Raji (cell line): ENCODE results near the gene SYNJ2.

Experiments used
- POLR2A ChIP-seq: IDR thresholded peaks from 2 replicates; pipeline ENCODE4 v1.6.1; 2011; ENCODE audit warnings: low read depth, low read length, control low read depth; ENCODE audit not compliant: insufficient read depth

Gene SYNJ2

GRCh38 chr6:158009935-158010585, 28.4 kb downstream of the SYNJ2 start:
- no peak for TF ChIP-seq POLR2A

DNA sequence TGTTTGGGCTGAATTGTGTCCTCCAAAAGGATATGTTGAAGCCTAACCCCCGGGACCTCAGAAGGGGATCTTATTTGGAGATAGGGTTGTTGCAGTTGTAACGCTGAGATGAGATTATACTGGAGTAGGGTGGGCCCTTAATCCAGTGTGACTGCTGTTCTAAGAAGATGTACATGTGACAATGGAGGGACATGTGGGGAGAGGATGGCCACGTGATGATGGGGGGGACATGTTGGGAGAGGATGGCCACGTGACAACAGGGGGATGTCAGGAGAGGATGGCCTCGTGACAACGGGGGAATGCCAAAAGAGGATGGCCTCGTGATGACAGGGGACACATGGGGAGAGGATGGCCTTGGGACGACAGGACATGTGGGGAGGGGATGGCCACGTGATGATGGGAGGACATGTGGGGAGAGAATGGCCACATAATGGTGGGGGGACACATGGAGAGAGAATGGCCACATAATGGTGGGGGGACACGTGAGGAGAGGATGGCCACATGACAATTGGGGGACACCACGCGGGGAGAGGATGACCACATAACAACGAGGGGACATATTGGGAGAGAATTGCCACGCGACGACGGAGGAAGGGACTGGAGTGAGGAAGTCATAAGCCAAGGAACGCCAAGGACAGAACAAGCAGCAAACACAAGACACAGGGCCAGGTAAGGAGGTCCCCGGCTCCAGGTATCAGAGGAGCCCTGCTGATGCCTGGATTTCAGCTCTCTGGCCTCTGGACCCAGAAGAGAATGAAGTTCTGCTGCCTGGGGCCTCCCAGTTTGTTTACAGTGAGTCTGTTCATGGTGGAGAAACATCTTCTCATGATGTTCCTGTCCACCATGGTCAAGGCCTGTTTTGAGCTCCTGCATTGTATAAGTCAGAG, 29.2 kb downstream of the SYNJ2 start:
- no peak for TF ChIP-seq POLR2A

- no peak for TF ChIP-seq POLR2A
Observed at GRCh38 chr6:158011478-158011920, 29.8 kb downstream of the SYNJ2 start.

GRCh38 chr6:158011980-158012566, 30.4 kb downstream of the SYNJ2 start:
- TF ChIP-seq POLR2A = no peak

DNA sequence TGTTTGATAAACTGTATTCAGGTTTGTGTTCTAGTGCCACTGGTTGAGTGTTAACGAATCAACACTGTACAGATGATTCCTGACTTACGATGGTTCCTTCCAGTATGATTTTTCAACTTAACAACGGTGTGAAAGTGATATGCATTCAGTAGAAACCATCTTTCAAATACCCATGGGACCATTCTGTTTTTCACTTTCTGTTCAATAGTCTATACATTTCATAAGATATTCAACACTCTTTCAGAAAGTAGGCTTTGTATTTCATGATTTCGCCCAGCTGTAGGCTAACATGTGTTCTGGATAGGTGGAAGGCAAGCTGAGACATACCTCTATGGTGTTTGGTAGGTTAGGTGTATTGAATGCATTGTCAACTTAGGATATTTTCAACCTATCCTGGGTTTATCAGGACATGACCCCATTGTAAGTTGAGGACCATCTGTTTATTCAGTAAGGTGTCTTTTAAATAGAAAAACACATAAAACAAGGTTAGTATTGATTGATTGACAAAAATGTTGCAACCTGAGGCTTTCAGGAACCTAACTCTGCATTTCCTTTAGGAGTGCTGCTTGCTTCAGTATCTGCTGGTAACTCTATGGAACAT, 32.3 kb downstream of the SYNJ2 start:
- no peak for TF ChIP-seq POLR2A

DNA sequence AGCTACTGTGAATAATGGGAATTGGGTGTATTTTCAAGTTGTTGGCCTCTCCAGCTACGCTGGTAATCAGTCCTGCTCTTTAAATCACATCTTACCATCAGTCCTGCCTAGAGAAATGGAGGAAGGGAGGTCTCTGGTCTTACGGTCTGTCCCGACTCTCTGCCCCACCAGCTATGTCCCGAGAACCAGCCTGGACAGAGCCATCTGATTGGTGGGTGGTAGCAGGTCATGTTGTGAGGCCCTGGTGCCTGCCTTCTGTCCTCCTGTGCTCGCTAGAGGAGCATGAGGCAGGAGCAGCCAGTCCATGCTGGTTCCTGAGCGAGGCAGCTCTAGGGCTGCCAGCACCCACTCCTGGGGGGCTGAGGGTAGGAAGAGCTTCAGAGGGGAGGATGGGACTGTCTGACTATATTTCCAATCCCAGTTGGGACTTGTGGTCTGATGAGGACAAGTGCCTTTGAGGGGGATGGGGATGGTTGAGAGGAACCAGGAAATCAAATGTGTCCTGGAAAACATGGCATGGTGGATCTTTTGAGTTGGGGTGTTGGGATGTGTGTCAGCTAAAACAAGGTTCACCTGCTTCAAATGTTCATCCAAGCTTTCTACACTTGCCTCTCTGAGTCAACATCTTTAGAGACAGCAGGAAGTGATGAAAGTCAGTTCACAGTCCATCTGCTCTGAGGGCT, 33.0 kb downstream of the SYNJ2 start:
- TF ChIP-seq POLR2A = no peak

DNA sequence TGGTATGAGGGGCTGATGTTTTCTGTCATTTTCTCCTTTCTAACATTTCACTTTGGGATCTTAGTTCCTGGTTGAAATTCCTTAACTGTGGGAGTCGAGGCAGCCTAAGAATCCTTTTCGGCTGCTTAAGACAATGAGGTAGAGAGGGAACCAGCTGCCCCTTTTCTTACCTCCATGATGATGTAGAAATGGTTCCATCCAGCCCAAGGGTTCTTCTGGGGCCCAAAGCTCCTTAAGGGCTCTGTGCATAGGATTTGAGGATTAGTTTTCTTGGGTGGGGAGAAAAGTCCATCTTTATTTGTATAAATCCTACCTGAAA, 33.5 kb downstream of the SYNJ2 start:
- no peak for TF ChIP-seq POLR2A

GRCh38 chr6:158016571-158017383, 35.1 kb downstream of the SYNJ2 start:
- TF ChIP-seq POLR2A = no peak

DNA sequence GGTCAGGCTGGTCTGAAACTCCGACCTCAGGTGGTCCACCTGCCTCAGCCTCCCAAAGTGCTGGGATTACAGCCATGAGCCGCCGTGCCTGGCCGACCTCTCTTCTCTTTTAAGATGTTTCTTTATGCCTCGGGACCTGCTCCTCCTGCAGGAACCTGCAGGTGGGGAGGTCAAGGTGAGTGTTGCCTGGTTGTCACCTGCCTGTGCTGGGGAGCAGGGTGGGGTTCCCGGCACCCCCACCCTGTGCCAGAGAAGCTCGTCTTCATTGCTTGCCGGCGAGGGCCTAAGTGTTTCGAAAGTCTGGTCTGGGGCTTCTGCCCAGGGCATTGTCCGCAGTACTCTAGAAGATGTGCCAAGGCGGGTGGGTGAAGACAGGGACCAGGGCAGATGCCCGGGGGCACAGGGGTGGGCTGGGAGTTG, 36.0 kb downstream of the SYNJ2 start:
- no peak for TF ChIP-seq POLR2A

GRCh38 chr6:158018041-158018771, 36.5 kb downstream of the SYNJ2 start:
- no peak for TF ChIP-seq POLR2A

DNA sequence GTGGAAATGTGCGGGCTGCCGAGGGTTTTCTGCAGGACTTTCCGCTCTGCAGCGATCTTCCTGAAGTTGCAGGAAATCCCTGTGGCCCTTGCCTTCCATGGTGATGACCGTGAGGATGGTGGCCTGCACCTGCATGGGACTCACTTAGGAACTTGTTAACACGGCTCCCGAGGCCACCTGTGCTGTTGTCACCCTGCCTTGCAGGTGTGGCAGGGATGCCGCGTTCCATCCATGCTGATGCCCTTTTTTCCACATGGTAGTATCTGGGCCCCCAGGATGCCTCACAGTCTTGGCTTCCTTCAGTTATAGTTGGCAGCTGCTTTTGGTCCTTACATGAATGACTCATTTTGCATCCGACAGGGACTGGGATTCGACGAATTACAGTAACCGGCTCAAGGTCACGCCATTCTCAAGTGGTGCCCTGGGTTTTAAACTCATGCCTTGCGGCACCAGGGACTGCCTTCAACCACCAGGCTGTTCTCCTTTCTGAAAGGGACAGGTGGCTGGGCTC, 37.2 kb downstream of the SYNJ2 start:
- no peak for TF ChIP-seq POLR2A

DNA sequence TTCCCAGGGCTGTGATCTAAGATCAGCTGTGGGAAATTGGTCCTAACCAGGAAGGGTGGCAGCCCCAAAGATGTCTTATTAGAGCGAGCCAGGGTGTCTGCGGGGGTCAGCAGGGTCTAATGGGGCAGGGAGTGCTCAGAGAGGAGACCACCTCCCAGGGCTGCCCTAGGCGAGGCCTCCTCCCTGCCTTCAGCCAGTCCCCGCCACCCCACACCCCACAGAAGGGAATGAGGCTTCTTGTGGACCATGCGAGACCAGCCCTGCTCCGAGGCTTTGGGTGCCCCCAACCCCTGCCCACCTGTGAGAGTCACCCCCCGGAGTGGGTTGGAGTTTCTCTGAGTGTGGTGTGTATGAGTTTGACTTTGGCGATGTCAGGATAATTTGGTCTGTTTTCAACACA, 37.8 kb downstream of the SYNJ2 start:
- no peak for TF ChIP-seq POLR2A

- TF ChIP-seq POLR2A = no peak
Observed at GRCh38 chr6:158020272-158020711, 38.6 kb downstream of the SYNJ2 start.
